ENCODE measurements around the gene KRT32. TPM values are rescaled to one million over a fixed set of nuclear protein-coding genes. Genes with fewer than 3 reads are reported as not detected.

The KRT32 gene
- polyA plus RNA-seq, 1 donor (not counting 4 experiments of a cell fraction or from before 2014, with no cell fraction given) = not detected

DNA sequence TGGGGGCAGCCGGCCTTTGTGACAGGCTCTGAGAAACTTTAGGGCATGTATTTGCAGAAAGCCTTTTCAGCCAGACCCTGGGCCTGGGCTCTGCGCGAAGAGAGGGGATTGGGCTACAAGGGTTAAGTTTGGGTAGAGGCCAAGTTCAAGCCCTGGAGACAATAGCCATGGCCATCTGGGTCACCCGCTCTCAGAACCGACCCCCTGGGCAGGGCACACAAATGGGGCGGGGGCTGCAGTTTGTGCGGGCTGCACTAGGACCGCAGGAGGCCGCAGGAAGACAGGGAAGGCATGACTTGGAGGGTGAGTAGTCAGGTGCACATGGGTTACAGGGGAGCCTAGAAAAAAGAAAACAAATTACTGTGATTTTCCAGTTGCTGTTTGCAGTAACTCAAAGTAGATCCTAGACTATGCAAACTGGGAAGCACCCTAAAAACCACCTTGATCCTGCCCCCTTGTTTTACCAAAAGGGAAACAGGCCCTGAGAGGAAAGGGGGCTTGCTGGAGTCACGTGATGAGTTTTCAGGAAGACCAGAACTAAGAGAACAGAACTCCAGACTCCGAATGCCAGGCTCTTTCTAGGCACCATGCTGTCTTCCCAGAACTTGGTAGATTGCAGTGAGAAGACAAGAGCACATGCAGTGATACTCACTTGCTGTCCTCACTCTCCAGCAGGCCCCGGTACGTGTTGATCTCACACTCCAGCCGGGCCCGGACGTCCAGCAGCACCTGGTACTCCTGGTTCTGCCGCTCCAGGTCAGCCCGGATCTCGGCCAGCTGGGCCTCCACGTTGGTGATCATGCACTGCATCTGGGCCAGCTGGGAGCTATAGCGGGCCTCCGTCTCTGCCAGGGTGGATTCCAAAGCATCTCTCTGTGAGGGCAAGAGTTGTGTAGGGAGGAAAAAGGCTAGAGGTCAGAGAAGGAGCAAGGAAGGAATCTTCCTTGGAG lies 10.0 kb upstream of the KRT32 start:
- dilution Hi-C loops (cut with MboI; ENCODE audit: extremely low pct_ligation_motif_present, low sequenced_read_pairs) = no loop called here
- Histone ChIP-seq H4K20me1 (ENCODE audit: control insufficient read depth, extremely low read depth, insufficient read depth, low read length) (no peaks in the 10 kb centered on the region), H3K79me2 (ENCODE audit: control insufficient read depth, insufficient read depth, low read length) (no peaks in the 10 kb centered on the region), H3K4me1 (ENCODE audit: control insufficient read depth, extremely low read depth, insufficient read depth, low read length) (no peaks in the 10 kb centered on the region), H3K9me1 (ENCODE audit: control insufficient read depth, extremely low read depth, insufficient read depth, low read length) (no peaks in the 10 kb centered on the region), H2AFZ (ENCODE audit: control insufficient read depth, low read length) (no peak overlapping the region), H3K9ac (ENCODE audit: control insufficient read depth, extremely low read depth, insufficient read depth, low read length) (no peak overlapping the region), H3K27ac (ENCODE audit: control insufficient read depth, insufficient read depth, low read length) (no peak overlapping the region), H3K36me3 (ENCODE audit: control insufficient read depth in 2 of 2, extremely low read depth in 1 of 2, insufficient read depth in 2 of 2, low read length in 2 of 2) (no peaks in the 10 kb centered on the region), H3K27me3 (ENCODE audit: control insufficient read depth, extremely low read depth, insufficient read depth, low read length) (no peaks in the 10 kb centered on the region), H3K4me2 (ENCODE audit: control insufficient read depth, extremely low read depth, insufficient read depth, low read depth, low read length) (no peak overlapping the region), H3K9me3 (ENCODE audit: control insufficient read depth, low read depth, low read length) (no peaks in the 10 kb centered on the region), H3K4me3 (ENCODE audit: control insufficient read depth in 2 of 3, extremely low read depth in 1 of 3, insufficient read depth in 2 of 3, low read depth in 1 of 3, low read length in 3 of 3) (no peak overlapping the region)
- no peak for DNase-seq (ENCODE audit: low read depth, low spot score)
- no peak for TF ChIP-seq EZH2 (IDR thresholded peaks at IDR 0.05; ENCODE audit: low read length)
- TF ChIP-seq CTCF (optimal IDR thresholded peaks at IDR 0.05 in 1 of 3, IDR thresholded peaks at IDR 0.05 in 1 of 3, conservative IDR thresholded peaks at IDR 0.05 in 1 of 3; ENCODE audit: extremely low read depth in 1 of 3, insufficient read depth in 2 of 3, low read length in 3 of 3) = no peak
- FAIRE-seq = no peak

DNA sequence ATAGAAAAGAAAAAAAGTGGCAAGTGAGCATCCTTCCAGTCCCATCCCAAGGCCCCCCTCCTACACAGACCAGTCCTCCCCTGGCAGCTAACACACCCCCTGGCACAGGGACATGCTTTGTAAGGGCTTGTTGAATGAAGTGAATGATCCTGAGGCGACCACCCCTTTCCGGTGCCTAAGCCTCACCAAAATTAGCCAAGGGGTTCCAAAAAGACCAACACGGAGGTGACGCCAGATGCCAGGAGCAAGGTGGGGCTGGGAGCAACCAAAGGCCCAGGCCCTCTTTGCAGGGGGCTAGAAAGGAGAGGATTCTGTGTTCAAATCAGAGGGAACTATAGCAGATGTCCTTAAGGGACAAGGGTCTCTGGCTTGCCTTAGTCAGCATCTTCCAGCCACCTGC lies 8.2 kb upstream of the KRT32 start:
- H3K27ac ChIP-seq (ENCODE audit: control insufficient read depth, insufficient read depth, low read length) = no peak overlapping the region

More for the DNA sequence above, 8.2 kb upstream of the KRT32 start:
- H3K27me3 ChIP-seq (ENCODE audit: control insufficient read depth, extremely low read depth, insufficient read depth, low read length) = no peaks in the 10 kb centered on the region
- no peak overlapping the region for H3K4me3 ChIP-seq (ENCODE audit: control insufficient read depth in 2 of 3, extremely low read depth in 1 of 3, insufficient read depth in 2 of 3, low read depth in 1 of 3, low read length in 3 of 3)
- DNase-seq (ENCODE audit: low read depth, low spot score) (no peak), FAIRE-seq (no peak)
- no peak overlapping the region for H3K4me2 ChIP-seq (ENCODE audit: control insufficient read depth, extremely low read depth, insufficient read depth, low read depth, low read length)
- H2AFZ ChIP-seq (ENCODE audit: control insufficient read depth, low read length) = no peak overlapping the region
- no peaks in the 10 kb centered on the region for H3K36me3 ChIP-seq (ENCODE audit: control insufficient read depth in 2 of 2, extremely low read depth in 1 of 2, insufficient read depth in 2 of 2, low read length in 2 of 2)
- no peaks in the 10 kb centered on the region for H4K20me1 ChIP-seq (ENCODE audit: control insufficient read depth, extremely low read depth, insufficient read depth, low read length)
- no peak overlapping the region for H3K9ac ChIP-seq (ENCODE audit: control insufficient read depth, extremely low read depth, insufficient read depth, low read length)
- dilution Hi-C loops (cut with MboI; ENCODE audit: extremely low pct_ligation_motif_present, low sequenced_read_pairs) = no loop called here
- no peaks in the 10 kb centered on the region for H3K79me2 ChIP-seq (ENCODE audit: control insufficient read depth, insufficient read depth, low read length)
- H3K9me1 ChIP-seq (ENCODE audit: control insufficient read depth, extremely low read depth, insufficient read depth, low read length) = no peaks in the 10 kb centered on the region
- peaks cover 3% of the 10 kb centered on the region for H3K9me3 ChIP-seq (ENCODE audit: control insufficient read depth, low read depth, low read length)
- no peak for TF ChIP-seq EZH2 (IDR thresholded peaks at IDR 0.05; ENCODE audit: low read length)
- no peaks in the 10 kb centered on the region for H3K4me1 ChIP-seq (ENCODE audit: control insufficient read depth, extremely low read depth, insufficient read depth, low read length)

Measured in keratinocyte (primary cell).